Measurements from ENCODE around the gene GSDME.
"Not testable (repeated sequence)": the region's sequence is repeated elsewhere in the genome, so short reads cannot be mapped to it uniquely, and the experiment has no call there.

The GSDME gene

DNA sequence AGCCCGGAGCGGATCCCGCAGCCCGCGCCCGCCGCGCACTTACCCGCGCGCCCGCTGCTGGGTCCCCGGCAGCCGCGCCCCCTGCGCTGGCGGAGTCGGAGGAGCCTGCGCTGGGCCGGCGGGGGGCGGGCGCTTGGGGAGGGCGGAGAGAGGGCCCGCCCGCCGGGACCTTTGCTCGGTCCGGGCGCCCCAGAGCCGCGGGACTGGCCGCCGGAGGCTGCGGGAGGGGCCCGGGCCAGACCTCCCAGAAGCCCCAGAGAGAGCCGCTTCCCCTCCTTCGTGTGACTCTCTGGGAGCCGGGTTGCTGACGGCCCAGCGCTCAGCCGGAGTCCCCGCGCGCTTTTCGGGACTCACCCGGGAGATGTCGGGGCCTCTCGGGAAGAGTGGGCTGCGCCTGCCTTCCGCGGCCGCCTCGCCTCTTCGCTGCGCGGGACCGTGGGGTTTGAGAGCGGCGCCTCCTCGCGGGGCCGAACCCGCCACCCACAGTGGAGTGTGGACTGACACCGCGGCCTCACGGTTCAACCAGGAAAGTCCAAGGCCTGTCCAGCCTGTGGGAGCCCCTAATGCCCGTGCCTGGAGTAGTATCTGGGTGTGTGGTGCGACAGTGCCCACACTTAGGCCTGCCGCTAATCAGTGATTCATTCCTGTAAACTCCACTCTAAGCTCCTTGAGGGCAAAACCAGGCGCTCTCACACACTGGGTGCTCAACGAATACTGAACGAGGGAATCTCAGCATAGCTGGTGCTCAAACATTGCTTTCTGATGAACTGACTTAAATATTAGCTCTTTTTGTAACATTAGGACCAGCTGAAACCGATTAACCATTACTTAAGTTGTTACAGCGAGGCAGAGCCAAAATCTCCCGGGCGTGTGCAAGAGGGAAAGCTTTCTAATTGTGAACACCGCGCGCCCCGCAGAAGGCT, at the start of gene GSDME:
TSS of gene GSDME (minus strand) at position 112 of the 923 bp plus-strand sequence. CDS start 7,690 bp downstream, outside the sequence.
- Histone ChIP-seq H3K9ac (ENCODE audit: low read depth, low read length) (peak within 1 kb of the TSS; percentile 59; the same call in 1 of the 2 replicates), H3K27ac (ENCODE audit: low read length) (no peak within 1 kb of the TSS), H3K4me1 (ENCODE audit: insufficient read depth, low read length) (no peaks in the 10 kb centered on the region), H3K4me3 (ENCODE audit: low read length) (peak within 1 kb of the TSS; percentile 82), H3K9me3 (ENCODE audit: insufficient read depth, low read depth, low read length) (no peaks in the 10 kb centered on the region), H3K27me3 (ENCODE audit: insufficient read depth, low read length) (peaks cover 47% of the 10 kb centered on the region), H3K36me3 (ENCODE audit: insufficient read depth, low read depth, low read length) (no peaks in the 10 kb centered on the region)

- H3K27me3 ChIP-seq (ENCODE audit: insufficient read depth, low read length) = no peaks in the 10 kb centered on the region
- peaks cover 11% of the 10 kb centered on the region; the same call in 1 of the 2 replicates for H3K36me3 ChIP-seq (ENCODE audit: insufficient read depth, low read depth, low read length)
- H3K4me3 ChIP-seq (ENCODE audit: low read length) = no peak overlapping the region
- no peak overlapping the region for H3K9ac ChIP-seq (ENCODE audit: low read depth, low read length)
- H3K9me3 ChIP-seq (ENCODE audit: insufficient read depth, low read depth, low read length) = no peaks in the 10 kb centered on the region
- H3K27ac ChIP-seq (ENCODE audit: low read length) = no peak overlapping the region
- peaks cover 7% of the 10 kb centered on the region; the same call in 1 of the 2 replicates for H3K4me1 ChIP-seq (ENCODE audit: insufficient read depth, low read length)
Measured at GRCh38 chr7:24802300-24802699, 45.0 kb upstream of the GSDME start.

- peaks cover 7% of the 10 kb centered on the region; the same call in 1 of the 2 replicates for H3K4me1 ChIP-seq (ENCODE audit: insufficient read depth, low read length)
- H3K27me3 ChIP-seq (ENCODE audit: insufficient read depth, low read length) = no peaks in the 10 kb centered on the region
- H3K9ac ChIP-seq (ENCODE audit: low read depth, low read length) = no peak overlapping the region
- no peak overlapping the region for H3K4me3 ChIP-seq (ENCODE audit: low read length)
- peaks cover 11% of the 10 kb centered on the region; the same call in 1 of the 2 replicates for H3K36me3 ChIP-seq (ENCODE audit: insufficient read depth, low read depth, low read length)
- H3K27ac ChIP-seq (ENCODE audit: low read length) = no peak overlapping the region
- no peaks in the 10 kb centered on the region for H3K9me3 ChIP-seq (ENCODE audit: insufficient read depth, low read depth, low read length)
Measured at GRCh38 chr7:24801883-24802282, 44.6 kb upstream of the GSDME start.

GRCh38 chr7:24800667-24801066, 43.4 kb upstream of the GSDME start:
- Histone ChIP-seq H3K9me3 (ENCODE audit: insufficient read depth, low read depth, low read length) (no peaks in the 10 kb centered on the region), H3K27me3 (ENCODE audit: insufficient read depth, low read length) (no peaks in the 10 kb centered on the region), H3K9ac (ENCODE audit: low read depth, low read length) (no peak overlapping the region), H3K4me3 (ENCODE audit: low read length) (no peak overlapping the region), H3K4me1 (ENCODE audit: insufficient read depth, low read length) (peaks cover 7% of the 10 kb centered on the region; the same call in 1 of the 2 replicates), H3K36me3 (ENCODE audit: insufficient read depth, low read depth, low read length) (peaks cover 11% of the 10 kb centered on the region; the same call in 1 of the 2 replicates), H3K27ac (ENCODE audit: low read length) (no peak overlapping the region)

- H3K27me3 ChIP-seq (ENCODE audit: insufficient read depth, low read length) = no peaks in the 10 kb centered on the region
- peaks cover 11% of the 10 kb centered on the region; the same call in 1 of the 2 replicates for H3K36me3 ChIP-seq (ENCODE audit: insufficient read depth, low read depth, low read length)
- H3K9ac ChIP-seq (ENCODE audit: low read depth, low read length) = no peak overlapping the region
- no peak overlapping the region for H3K4me3 ChIP-seq (ENCODE audit: low read length)
- H3K27ac ChIP-seq (ENCODE audit: low read length) = no peak overlapping the region
- H3K9me3 ChIP-seq (ENCODE audit: insufficient read depth, low read depth, low read length) = no peaks in the 10 kb centered on the region
- H3K4me1 ChIP-seq (ENCODE audit: insufficient read depth, low read length) = peaks cover 7% of the 10 kb centered on the region; the same call in 1 of the 2 replicates
Measured at GRCh38 chr7:24800073-24800472, 42.8 kb upstream of the GSDME start.

DNA sequence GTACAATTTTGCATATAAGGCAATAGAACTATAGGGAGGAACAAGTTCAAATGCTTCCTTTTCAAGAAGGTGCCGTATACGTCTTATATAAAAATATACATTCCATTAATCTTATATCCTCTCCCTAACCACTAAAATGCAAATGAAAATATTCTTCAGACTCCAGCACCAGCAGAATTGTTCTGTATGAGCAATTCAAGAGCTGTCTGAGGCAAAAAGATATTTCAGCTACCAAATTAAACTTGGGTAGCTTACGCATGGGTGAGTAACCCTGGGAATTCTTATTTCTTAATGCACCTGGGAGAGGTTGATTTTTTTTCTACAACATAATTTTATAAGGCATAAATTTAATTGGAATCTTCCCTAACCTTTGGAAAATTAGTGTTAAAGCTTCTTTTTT, 42.2 kb upstream of the GSDME start:
- H3K27ac ChIP-seq (ENCODE audit: low read length) = no peak overlapping the region
- H3K4me3 ChIP-seq (ENCODE audit: low read length) = no peak overlapping the region
- H3K4me1 ChIP-seq (ENCODE audit: insufficient read depth, low read length) = peaks cover 7% of the 10 kb centered on the region; the same call in 1 of the 2 replicates

GRCh38 chr7:24798261-24798660, 41.0 kb upstream of the GSDME start:
- no peak overlapping the region for H3K4me3 ChIP-seq (ENCODE audit: low read length)
- no peak overlapping the region for H3K9ac ChIP-seq (ENCODE audit: low read depth, low read length)
- H3K9me3 ChIP-seq (ENCODE audit: insufficient read depth, low read depth, low read length) = no peaks in the 10 kb centered on the region
- H3K27me3 ChIP-seq (ENCODE audit: insufficient read depth, low read length) = no peaks in the 10 kb centered on the region
- H3K4me1 ChIP-seq (ENCODE audit: insufficient read depth, low read length) = peaks cover 7% of the 10 kb centered on the region; the same call in 1 of the 2 replicates
- H3K27ac ChIP-seq (ENCODE audit: low read length) = no peak overlapping the region
- peaks cover 6% of the 10 kb centered on the region; the same call in 1 of the 2 replicates for H3K36me3 ChIP-seq (ENCODE audit: insufficient read depth, low read depth, low read length)

More for the DNA sequence above, 42.2 kb upstream of the GSDME start:
- Histone ChIP-seq H3K9me3 (ENCODE audit: insufficient read depth, low read depth, low read length) (no peaks in the 10 kb centered on the region), H3K36me3 (ENCODE audit: insufficient read depth, low read depth, low read length) (peaks cover 11% of the 10 kb centered on the region; the same call in 1 of the 2 replicates), H3K9ac (ENCODE audit: low read depth, low read length) (no peak overlapping the region), H3K27me3 (ENCODE audit: insufficient read depth, low read length) (no peaks in the 10 kb centered on the region)

DNA sequence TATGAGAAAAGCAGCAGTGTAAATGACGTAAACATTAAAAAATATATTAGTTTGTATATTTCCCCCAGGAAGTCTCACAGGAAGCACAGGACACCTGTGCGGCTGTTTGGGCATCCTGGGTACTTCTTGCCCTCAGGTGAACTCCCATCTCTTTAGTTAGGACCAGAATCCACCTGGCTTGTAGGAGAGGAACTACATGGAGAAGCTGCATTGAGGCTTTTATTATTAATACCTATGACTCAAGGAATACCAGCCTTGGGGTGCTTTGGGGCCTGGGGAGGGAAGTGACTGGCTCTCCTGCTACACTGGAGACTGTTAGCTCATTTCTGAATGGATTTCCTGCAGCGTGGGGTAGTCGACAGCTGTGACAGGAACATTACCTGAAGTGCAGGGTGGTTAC, 40.0 kb upstream of the GSDME start:
- no peaks in the 10 kb centered on the region for H3K9me3 ChIP-seq (ENCODE audit: insufficient read depth, low read depth, low read length)
- no peak overlapping the region for H3K9ac ChIP-seq (ENCODE audit: low read depth, low read length)
- H3K27ac ChIP-seq (ENCODE audit: low read length) = no peak overlapping the region
- no peak overlapping the region for H3K4me3 ChIP-seq (ENCODE audit: low read length)
- H3K4me1 ChIP-seq (ENCODE audit: insufficient read depth, low read length) = peaks cover 5% of the 10 kb centered on the region; the same call in 1 of the 2 replicates
- no peaks in the 10 kb centered on the region for H3K27me3 ChIP-seq (ENCODE audit: insufficient read depth, low read length)
- no peaks in the 10 kb centered on the region for H3K36me3 ChIP-seq (ENCODE audit: insufficient read depth, low read depth, low read length)

- Histone ChIP-seq H3K4me1 (ENCODE audit: insufficient read depth, low read length) (no peaks in the 10 kb centered on the region), H3K27ac (ENCODE audit: low read length) (no peak overlapping the region), H3K9me3 (ENCODE audit: insufficient read depth, low read depth, low read length) (0 out of 2 replicates have a peak, but pooled peaks cover 3% of the 10 kb centered on the region), H3K36me3 (ENCODE audit: insufficient read depth, low read depth, low read length) (no peaks in the 10 kb centered on the region), H3K9ac (ENCODE audit: low read depth, low read length) (no peak overlapping the region), H3K4me3 (ENCODE audit: low read length) (no peak overlapping the region), H3K27me3 (ENCODE audit: insufficient read depth, low read length) (no peaks in the 10 kb centered on the region)
Measured at GRCh38 chr7:24795407-24795767, 38.1 kb upstream of the GSDME start.

- not testable (repeated sequence) for H3K27me3 ChIP-seq (ENCODE audit: insufficient read depth, low read length); H3K9me3 ChIP-seq (ENCODE audit: insufficient read depth, low read depth, low read length); H3K27ac ChIP-seq (ENCODE audit: low read length); H3K4me3 ChIP-seq (ENCODE audit: low read length); H3K4me1 ChIP-seq (ENCODE audit: insufficient read depth, low read length); H3K9ac ChIP-seq (ENCODE audit: low read depth, low read length); H3K36me3 ChIP-seq (ENCODE audit: insufficient read depth, low read depth, low read length)
Measured at GRCh38 chr7:24794751-24795406, 37.6 kb upstream of the GSDME start.

GRCh38 chr7:24793982-24794648, 36.9 kb upstream of the GSDME start:
- Histone ChIP-seq H3K9ac (ENCODE audit: low read depth, low read length) (no peak overlapping the region), H3K27me3 (ENCODE audit: insufficient read depth, low read length) (no peaks in the 10 kb centered on the region), H3K4me3 (ENCODE audit: low read length) (no peak overlapping the region), H3K27ac (ENCODE audit: low read length) (no peak overlapping the region), H3K36me3 (ENCODE audit: insufficient read depth, low read depth, low read length) (no peaks in the 10 kb centered on the region), H3K4me1 (ENCODE audit: insufficient read depth, low read length) (no peaks in the 10 kb centered on the region), H3K9me3 (ENCODE audit: insufficient read depth, low read depth, low read length) (peaks cover 8% of the 10 kb centered on the region)
